B cell (primary cell): ENCODE results near the gene NRF1. TPM values are rescaled to one million over a fixed set of nuclear protein-coding genes. Genes with fewer than 3 reads are reported as not detected.

Experiments used
- polyA plus RNA-seq: library from polyadenylated mRNA; depleted of rRNA; stranded (reverse); fragments of >200 nt; gene quantifications from 2 replicates; pipeline ENCODE4 v1.2.3, GENCODE V29; 2012
- small RNA-seq: library from RNA; depleted of rRNA; stranded (forward); fragments of <200 nt; gene quantifications from one replicate; pipeline ENCODE3, GENCODE V24; 2012; ENCODE audit warnings: low replicate concordance, low read depth; ENCODE audit not compliant: insufficient read length
- total RNA-seq, 2 donors: library from RNA; stranded (reverse); fragments of 120-200 nt in 1 of 2; gene quantifications; 1 replicate in 1 of 2; 2 replicates in 1 of 2; pipeline versions ENCODE4 v1.2.3 to v1.2.4, GENCODE V29; 2013 to 2022

NRF1 gene
- total and polyA plus RNA-seq, 2 donors (not counting 1 experiment from before 2014, with no cell fraction given), result 19.6 to 53.0 TPM

Small RNA genes lying within 50 kb of the gene (small RNA-seq; reads per million reads assigned to genes)
- gene MIR182, result 2.8 reads per million, percentile 42 among the genes with 10 or more reads in this experiment
- 0.95 reads per million for gene MIR183
- gene MIR96, result 1.7 reads per million

Other genes starting within 250 kb of the NRF1 start
- gene STRIP2, start 177.3 kb upstream of the NRF1 start, total RNA-seq, result 0.39 and 0.79 TPM in 2 replicates
- 0.09 and 0.21 TPM in 2 replicates for gene STRIP2, start 177.3 kb upstream of the NRF1 start, polyA plus RNA-seq
- gene SMKR1, start 109.2 kb upstream of the NRF1 start, total RNA-seq, result 2.9 and 3.8 TPM in 2 replicates
- gene SMKR1, start 109.2 kb upstream of the NRF1 start, polyA plus RNA-seq, result 0.58 and 0.66 TPM in 2 replicates